HCT116 (cell line): ENCODE measurements around the gene REN.
A peak's percentile ranks its signal among the peaks of the same experiment; 100 is the strongest.

Source experiments
- EZH2 ChIP-seq: fragments of 200-600 bp; sonication (generic); IDR thresholded peaks from 2 replicates; pipeline ENCODE4 v1.6.1; 2017; ENCODE audit warnings: antibody characterized with exemption, mixed run types
- EZH2phosphoT487 ChIP-seq: fragments of 200-600 bp; IDR thresholded peaks from 2 replicates; pipeline ENCODE4 v1.6.1; 2018; ENCODE audit warnings: antibody characterized with exemption, borderline replicate concordance
- POLR2A ChIP-seq: IDR thresholded peaks from 2 replicates; pipeline ENCODE4 v1.7.0; 2011; ENCODE audit warnings: borderline replicate concordance; ENCODE audit not compliant: insufficient read depth, insufficient read length; ENCODE audit errors: extremely low read depth
- POLR2AphosphoS5 ChIP-seq: IDR thresholded peaks from 2 replicates; pipeline ENCODE4 v1.6.1; 2011; ENCODE audit warnings: mild to moderate bottlenecking, low read depth, low read length, moderate library complexity
- RAD21 ChIP-seq: IDR thresholded peaks from 2 replicates; pipeline ENCODE4 v1.6.1; 2012; ENCODE audit warnings: low read depth, mild to moderate bottlenecking
- TCF7L2 ChIP-seq: IDR thresholded peaks from 2 replicates; pipeline ENCODE4 v1.7.0; 2011; ENCODE audit warnings: borderline replicate concordance, inconsistent platforms; ENCODE audit not compliant: insufficient read depth, insufficient read length; ENCODE audit errors: extremely low read depth
- TF ChIP-seq, protein P1 (sequence below), 3 experiments: fragments of 200-600 bp in 1 of 3; sonication (generic) in 1 of 3; IDR thresholded peaks in 2 of 3; conservative IDR thresholded peaks in 1 of 3; 2 replicates each; pipeline ENCODE4 v1.5.1; 2012 to 2017; ENCODE audit warnings: low read depth in 2 of 3, low read length in 2 of 3, antibody characterized with exemption in 1 of 3, borderline replicate concordance in 1 of 3, control low read depth in 1 of 3, mild to moderate bottlenecking in 1 of 3, mixed read lengths in 1 of 3, mixed run types in 1 of 3, moderate library complexity in 1 of 3; ENCODE audit not compliant: insufficient read depth in 1 of 3
- TF ChIP-seq, protein P2 (sequence below): IDR thresholded peaks from 2 replicates; pipeline ENCODE4 v1.6.1; 2011; ENCODE audit warnings: mild to moderate bottlenecking, low read length, moderate library complexity; ENCODE audit not compliant: insufficient replicate concordance; ENCODE audit errors: extremely low read depth
- TF ChIP-seq, protein P3 (sequence below): IDR thresholded peaks from 2 replicates; pipeline ENCODE4 v1.6.1; 2012
- TF ChIP-seq, protein P4 (sequence below): IDR thresholded peaks from 2 replicates; pipeline ENCODE4 v1.6.1; 2012; ENCODE audit warnings: low read depth
- TF ChIP-seq, protein P5 (sequence below): IDR thresholded peaks from 2 replicates; pipeline ENCODE4 v1.6.1; 2012

DNA sequence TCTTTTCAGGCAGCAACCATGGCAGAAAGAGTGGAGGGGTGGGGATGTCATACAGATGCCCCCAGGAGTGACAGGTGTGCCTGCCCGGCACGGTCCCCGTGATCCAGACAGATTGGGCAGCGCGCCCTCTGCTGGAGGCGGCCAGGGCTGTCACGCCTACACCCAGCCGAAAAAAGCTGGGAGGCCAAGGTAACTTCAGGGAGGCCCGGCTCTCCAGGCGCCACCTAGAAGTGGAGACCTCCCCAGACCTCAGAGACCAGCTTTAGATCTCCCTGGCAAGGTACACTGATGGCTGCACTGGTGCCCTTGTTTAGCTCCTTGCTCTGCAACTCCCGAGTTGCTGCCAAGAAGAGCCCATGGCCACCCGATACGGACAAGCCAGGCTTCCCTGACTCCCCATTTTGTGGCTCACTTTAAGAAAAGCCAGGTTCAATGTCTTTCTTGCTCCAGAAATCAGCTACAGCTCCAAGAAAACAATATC lies 41.0 kb upstream of the REN start:
- TF ChIP-seq, protein P1, sequence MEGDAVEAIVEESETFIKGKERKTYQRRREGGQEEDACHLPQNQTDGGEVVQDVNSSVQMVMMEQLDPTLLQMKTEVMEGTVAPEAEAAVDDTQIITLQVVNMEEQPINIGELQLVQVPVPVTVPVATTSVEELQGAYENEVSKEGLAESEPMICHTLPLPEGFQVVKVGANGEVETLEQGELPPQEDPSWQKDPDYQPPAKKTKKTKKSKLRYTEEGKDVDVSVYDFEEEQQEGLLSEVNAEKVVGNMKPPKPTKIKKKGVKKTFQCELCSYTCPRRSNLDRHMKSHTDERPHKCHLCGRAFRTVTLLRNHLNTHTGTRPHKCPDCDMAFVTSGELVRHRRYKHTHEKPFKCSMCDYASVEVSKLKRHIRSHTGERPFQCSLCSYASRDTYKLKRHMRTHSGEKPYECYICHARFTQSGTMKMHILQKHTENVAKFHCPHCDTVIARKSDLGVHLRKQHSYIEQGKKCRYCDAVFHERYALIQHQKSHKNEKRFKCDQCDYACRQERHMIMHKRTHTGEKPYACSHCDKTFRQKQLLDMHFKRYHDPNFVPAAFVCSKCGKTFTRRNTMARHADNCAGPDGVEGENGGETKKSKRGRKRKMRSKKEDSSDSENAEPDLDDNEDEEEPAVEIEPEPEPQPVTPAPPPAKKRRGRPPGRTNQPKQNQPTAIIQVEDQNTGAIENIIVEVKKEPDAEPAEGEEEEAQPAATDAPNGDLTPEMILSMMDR (IDR thresholded peaks at IDR 0.05 in 2 of 3, conservative IDR thresholded peaks at IDR 0.05 in 1 of 3; ENCODE audit: borderline replicate concordance in 1 of 3, insufficient read depth in 1 of 3, low read depth in 2 of 3, low read length in 2 of 3) = peak; percentile 87 to 95 (median 91)
- TF ChIP-seq EZH2 = no peak
- TF ChIP-seq, protein P2, sequence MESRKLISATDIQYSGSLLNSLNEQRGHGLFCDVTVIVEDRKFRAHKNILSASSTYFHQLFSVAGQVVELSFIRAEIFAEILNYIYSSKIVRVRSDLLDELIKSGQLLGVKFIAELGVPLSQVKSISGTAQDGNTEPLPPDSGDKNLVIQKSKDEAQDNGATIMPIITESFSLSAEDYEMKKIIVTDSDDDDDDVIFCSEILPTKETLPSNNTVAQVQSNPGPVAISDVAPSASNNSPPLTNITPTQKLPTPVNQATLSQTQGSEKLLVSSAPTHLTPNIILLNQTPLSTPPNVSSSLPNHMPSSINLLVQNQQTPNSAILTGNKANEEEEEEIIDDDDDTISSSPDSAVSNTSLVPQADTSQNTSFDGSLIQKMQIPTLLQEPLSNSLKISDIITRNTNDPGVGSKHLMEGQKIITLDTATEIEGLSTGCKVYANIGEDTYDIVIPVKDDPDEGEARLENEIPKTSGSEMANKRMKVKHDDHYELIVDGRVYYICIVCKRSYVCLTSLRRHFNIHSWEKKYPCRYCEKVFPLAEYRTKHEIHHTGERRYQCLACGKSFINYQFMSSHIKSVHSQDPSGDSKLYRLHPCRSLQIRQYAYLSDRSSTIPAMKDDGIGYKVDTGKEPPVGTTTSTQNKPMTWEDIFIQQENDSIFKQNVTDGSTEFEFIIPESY = no peak
- TF ChIP-seq POLR2AphosphoS5 = no peak
- TF ChIP-seq, protein P3, sequence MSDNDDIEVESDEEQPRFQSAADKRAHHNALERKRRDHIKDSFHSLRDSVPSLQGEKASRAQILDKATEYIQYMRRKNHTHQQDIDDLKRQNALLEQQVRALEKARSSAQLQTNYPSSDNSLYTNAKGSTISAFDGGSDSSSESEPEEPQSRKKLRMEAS = no peak
- TF ChIP-seq RAD21 = peak; percentile 79
- TF ChIP-seq, protein P4, sequence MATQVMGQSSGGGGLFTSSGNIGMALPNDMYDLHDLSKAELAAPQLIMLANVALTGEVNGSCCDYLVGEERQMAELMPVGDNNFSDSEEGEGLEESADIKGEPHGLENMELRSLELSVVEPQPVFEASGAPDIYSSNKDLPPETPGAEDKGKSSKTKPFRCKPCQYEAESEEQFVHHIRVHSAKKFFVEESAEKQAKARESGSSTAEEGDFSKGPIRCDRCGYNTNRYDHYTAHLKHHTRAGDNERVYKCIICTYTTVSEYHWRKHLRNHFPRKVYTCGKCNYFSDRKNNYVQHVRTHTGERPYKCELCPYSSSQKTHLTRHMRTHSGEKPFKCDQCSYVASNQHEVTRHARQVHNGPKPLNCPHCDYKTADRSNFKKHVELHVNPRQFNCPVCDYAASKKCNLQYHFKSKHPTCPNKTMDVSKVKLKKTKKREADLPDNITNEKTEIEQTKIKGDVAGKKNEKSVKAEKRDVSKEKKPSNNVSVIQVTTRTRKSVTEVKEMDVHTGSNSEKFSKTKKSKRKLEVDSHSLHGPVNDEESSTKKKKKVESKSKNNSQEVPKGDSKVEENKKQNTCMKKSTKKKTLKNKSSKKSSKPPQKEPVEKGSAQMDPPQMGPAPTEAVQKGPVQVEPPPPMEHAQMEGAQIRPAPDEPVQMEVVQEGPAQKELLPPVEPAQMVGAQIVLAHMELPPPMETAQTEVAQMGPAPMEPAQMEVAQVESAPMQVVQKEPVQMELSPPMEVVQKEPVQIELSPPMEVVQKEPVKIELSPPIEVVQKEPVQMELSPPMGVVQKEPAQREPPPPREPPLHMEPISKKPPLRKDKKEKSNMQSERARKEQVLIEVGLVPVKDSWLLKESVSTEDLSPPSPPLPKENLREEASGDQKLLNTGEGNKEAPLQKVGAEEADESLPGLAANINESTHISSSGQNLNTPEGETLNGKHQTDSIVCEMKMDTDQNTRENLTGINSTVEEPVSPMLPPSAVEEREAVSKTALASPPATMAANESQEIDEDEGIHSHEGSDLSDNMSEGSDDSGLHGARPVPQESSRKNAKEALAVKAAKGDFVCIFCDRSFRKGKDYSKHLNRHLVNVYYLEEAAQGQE = no peak
- TF ChIP-seq POLR2A = no peak
- no peak for TF ChIP-seq EZH2phosphoT487
- TF ChIP-seq, protein P5, sequence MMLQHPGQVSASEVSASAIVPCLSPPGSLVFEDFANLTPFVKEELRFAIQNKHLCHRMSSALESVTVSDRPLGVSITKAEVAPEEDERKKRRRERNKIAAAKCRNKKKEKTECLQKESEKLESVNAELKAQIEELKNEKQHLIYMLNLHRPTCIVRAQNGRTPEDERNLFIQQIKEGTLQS = no peak
- TF ChIP-seq TCF7L2 = peak; percentile 8
